HepG2 (cell line): Measurements from ENCODE around the gene PDLIM5. TPM values are rescaled to one million over a fixed set of nuclear protein-coding genes. Genes with fewer than 3 reads are reported as not detected.

Source experiments
- ARNT ChIP-seq: fragments of 450-650 bp; IDR thresholded peaks from 2 replicates; pipeline ENCODE4 v1.6.1; 2017
- CBX1 ChIP-seq: IDR thresholded peaks from one replicate; pipeline ENCODE4 v1.6.1; 2016; ENCODE audit warnings: antibody characterized with exemption, low read depth
- CENPX ChIP-seq: sonication (generic); formaldehyde crosslinking; IDR thresholded peaks from 2 replicates; pipeline ENCODE4 v1.9.0; 2021; ENCODE audit warnings: mild to moderate bottlenecking, missing genetic modification reagents, moderate library complexity
- ELF3 ChIP-seq: IDR thresholded peaks from 2 replicates; pipeline ENCODE4 v1.6.1; 2016; ENCODE audit warnings: missing genetic modification reagents, missing compliant biosample characterization
- GABPB1 ChIP-seq: IDR thresholded peaks from 2 replicates; pipeline ENCODE4 v1.6.1; 2016; ENCODE audit warnings: mild to moderate bottlenecking, missing genetic modification reagents, moderate library complexity, missing compliant biosample characterization
- HOXA5 ChIP-seq: sonication (generic); formaldehyde crosslinking; IDR thresholded peaks from 2 replicates; pipeline ENCODE4 v1.4.0; 2020; ENCODE audit warnings: missing genetic modification reagents
- IRF9 ChIP-seq: sonication (generic); formaldehyde crosslinking; IDR thresholded peaks from 2 replicates; pipeline ENCODE4 v1.8.0; 2022; ENCODE audit warnings: missing genetic modification reagents, mild to moderate bottlenecking, borderline replicate concordance
- MZF1 ChIP-seq: sonication (generic); formaldehyde crosslinking; IDR thresholded peaks from 2 replicates; pipeline ENCODE4 v1.8.1; 2023; ENCODE audit warnings: mild to moderate bottlenecking, missing genetic modification reagents, borderline replicate concordance
- SMARCE1 ChIP-seq: fragments of 450-650 bp; IDR thresholded peaks from 2 replicates; pipeline ENCODE4 v1.6.1; 2017; ENCODE audit warnings: borderline replicate concordance
- STAG1 ChIP-seq: sonication (generic); formaldehyde crosslinking; IDR thresholded peaks from 2 replicates; pipeline ENCODE4 v1.4.0; 2020; ENCODE audit warnings: missing genetic modification reagents
- TBL1XR1 ChIP-seq: fragments of 150-350 bp; IDR thresholded peaks from 2 replicates; pipeline ENCODE4 v1.6.1; 2014; ENCODE audit warnings: borderline replicate concordance, low read length; ENCODE audit not compliant: partially characterized antibody
- ZBTB34 ChIP-seq: sonication (generic); formaldehyde crosslinking; IDR thresholded peaks from 2 replicates; pipeline ENCODE4 v1.8.0; 2022; ENCODE audit warnings: mild to moderate bottlenecking, missing genetic modification reagents
- ZBTB4 ChIP-seq: sonication (generic); formaldehyde crosslinking; IDR thresholded peaks from 2 replicates; pipeline ENCODE4 v1.4.0; 2020; ENCODE audit warnings: missing genetic modification reagents, mild to moderate bottlenecking, borderline replicate concordance
- ZFP41 ChIP-seq: sonication (generic); formaldehyde crosslinking; IDR thresholded peaks from 2 replicates; pipeline ENCODE4 v1.4.0; 2020; ENCODE audit warnings: mild to moderate bottlenecking, missing genetic modification reagents, borderline replicate concordance
- ZNF292 ChIP-seq: sonication (generic); formaldehyde crosslinking; IDR thresholded peaks from 2 replicates; pipeline ENCODE4 v1.8.1; 2022; ENCODE audit warnings: mild to moderate bottlenecking, low read depth, missing genetic modification reagents, borderline replicate concordance
- ZNF460 ChIP-seq: sonication (generic); formaldehyde crosslinking; IDR thresholded peaks from 2 replicates; pipeline ENCODE4 v1.5.1; 2020; ENCODE audit warnings: missing genetic modification reagents, mild to moderate bottlenecking, borderline replicate concordance
- ZNF567 ChIP-seq: sonication (generic); formaldehyde crosslinking; IDR thresholded peaks from 2 replicates; pipeline ENCODE4 v1.8.1; 2023; ENCODE audit warnings: mild to moderate bottlenecking, missing genetic modification reagents, borderline replicate concordance
- ZNF572 ChIP-seq: sonication (generic); formaldehyde crosslinking; IDR thresholded peaks from 2 replicates; pipeline ENCODE4 v1.5.1; 2020; ENCODE audit warnings: mild to moderate bottlenecking, missing genetic modification reagents
- ZNF646 ChIP-seq: sonication (generic); formaldehyde crosslinking; IDR thresholded peaks from 2 replicates; pipeline ENCODE4 v1.9.0; 2021; ENCODE audit warnings: mild to moderate bottlenecking, missing genetic modification reagents
- polyA plus RNA-seq, 8 experiments: library from polyadenylated mRNA; depleted of rRNA in 3 of 8; stranded (reverse) in 7 of 8; unstranded in 1 of 8; fragments of >200 nt; fragmentation: Illumina TruSeq in 4 of 8; extraction: Trizol in 4 of 8; gene quantifications; 2 replicates each; pipeline versions ENCODE4 v1.2.1 to v1.2.3, GENCODE V29; 2011 to 2016; ENCODE audit warnings: low read depth in 4 of 8, missing spikeins in 1 of 8, mixed read lengths in 1 of 8; ENCODE audit not compliant: insufficient read depth in 1 of 8
- total RNA-seq, 5 experiments: library from RNA; depleted of rRNA; stranded (reverse); fragments of >200 nt; fragmentation: Illumina TruSeq; extraction: Trizol; gene quantifications; 2 replicates each; pipeline ENCODE4 v1.2.3, GENCODE V29; 2016; ENCODE audit warnings: low read depth in 1 of 5

PDLIM5 gene
- total and polyA plus RNA-seq, 2 of the 13 experiments (the other 11 are each of a cell fraction or from before 2014, with no cell fraction given), result 52.8 to 119 TPM

GRCh38 chr4:94564252-94564651 is 112.5 kb downstream of the PDLIM5 start (continued):
- no peak for TF ChIP-seq ZBTB34 (CRISPR knock-in tag)
- no peak for TF ChIP-seq MZF1
- no peak for TF ChIP-seq ZBTB4 (CRISPR knock-in tag)
- TF ChIP-seq ZNF572 (CRISPR knock-in tag), result no peak
- 0 out of 2 replicates have a peak, but pooled peaks have one; percentile 71 for TF ChIP-seq ZNF567 (CRISPR knock-in tag)
- TF ChIP-seq ZNF646, result no peak
- no peak for TF ChIP-seq GABPB1 (CRISPR knock-in tag)
- TF ChIP-seq ELF3, result peak; percentile 92
- TF ChIP-seq SMARCE1, result no peak
- no peak for TF ChIP-seq IRF9
- peak; percentile 34 for TF ChIP-seq TBL1XR1
- no peak for TF ChIP-seq CENPX (CRISPR knock-in tag)
- peak; percentile 45; the same call in 1 of the 2 replicates for TF ChIP-seq ZNF292 (CRISPR knock-in tag)
- no peak for TF ChIP-seq ARNT
- no peak for TF ChIP-seq ZFP41 (CRISPR knock-in tag)
- no peak for TF ChIP-seq HOXA5 (CRISPR knock-in tag)
- peak; percentile 7; the same call in 1 of the 2 replicates for TF ChIP-seq ZNF460
- TF ChIP-seq STAG1 (CRISPR knock-in tag), result 0 out of 2 replicates have a peak, but pooled peaks have one; percentile 28
- no peak for TF ChIP-seq CBX1
